AG10803 (cell line): Measurements from ENCODE around the gene SPATA31D3.

Source experiments
- DNase-seq: peaks from one replicate; pipeline ENCODE4 v3.0.0; 2010; ENCODE audit warnings: low read depth
- H3K4me3 ChIP-seq: 2 replicates; pipeline ENCODE4 v1.5.1; 2011; ENCODE audit warnings: mild to moderate bottlenecking, low read length, control low read depth
- TF ChIP-seq, protein P1 (sequence below): conservative IDR thresholded peaks from 2 replicates; pipeline ENCODE4 v1.5.1; 2011; ENCODE audit warnings: mild to moderate bottlenecking, low read length, control low read depth, inconsistent platforms

The SPATA31D3 gene

GRCh38 chr9:81964218-81965171 is 21.2 kb downstream of the SPATA31D3 start:
- H3K4me3 ChIP-seq: no peak overlapping the region
- TF ChIP-seq, protein P1, sequence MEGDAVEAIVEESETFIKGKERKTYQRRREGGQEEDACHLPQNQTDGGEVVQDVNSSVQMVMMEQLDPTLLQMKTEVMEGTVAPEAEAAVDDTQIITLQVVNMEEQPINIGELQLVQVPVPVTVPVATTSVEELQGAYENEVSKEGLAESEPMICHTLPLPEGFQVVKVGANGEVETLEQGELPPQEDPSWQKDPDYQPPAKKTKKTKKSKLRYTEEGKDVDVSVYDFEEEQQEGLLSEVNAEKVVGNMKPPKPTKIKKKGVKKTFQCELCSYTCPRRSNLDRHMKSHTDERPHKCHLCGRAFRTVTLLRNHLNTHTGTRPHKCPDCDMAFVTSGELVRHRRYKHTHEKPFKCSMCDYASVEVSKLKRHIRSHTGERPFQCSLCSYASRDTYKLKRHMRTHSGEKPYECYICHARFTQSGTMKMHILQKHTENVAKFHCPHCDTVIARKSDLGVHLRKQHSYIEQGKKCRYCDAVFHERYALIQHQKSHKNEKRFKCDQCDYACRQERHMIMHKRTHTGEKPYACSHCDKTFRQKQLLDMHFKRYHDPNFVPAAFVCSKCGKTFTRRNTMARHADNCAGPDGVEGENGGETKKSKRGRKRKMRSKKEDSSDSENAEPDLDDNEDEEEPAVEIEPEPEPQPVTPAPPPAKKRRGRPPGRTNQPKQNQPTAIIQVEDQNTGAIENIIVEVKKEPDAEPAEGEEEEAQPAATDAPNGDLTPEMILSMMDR: no peak
- DNase-seq: peak; percentile 87

DNA sequence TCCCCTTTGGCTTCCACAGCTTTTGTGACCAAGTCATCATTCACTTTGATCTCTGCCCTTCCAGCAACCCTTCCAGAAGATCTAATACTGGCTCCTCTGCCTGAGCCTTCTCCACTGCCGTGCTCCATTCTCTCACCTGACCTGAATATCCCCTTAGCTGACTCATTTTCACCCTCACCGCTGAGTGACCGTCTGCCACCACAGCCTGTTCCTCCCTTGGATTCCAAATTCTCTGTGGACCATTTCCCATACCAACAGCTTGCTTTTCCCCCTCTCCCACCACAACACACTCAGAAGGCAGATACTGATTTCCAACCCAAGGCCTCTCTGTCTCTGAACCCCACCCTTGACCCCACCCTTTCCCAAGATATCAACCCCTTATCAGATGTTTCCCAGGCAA is 24.7 kb downstream of the SPATA31D3 start:
- no peak for DNase-seq
- TF ChIP-seq, protein P1: no peak
- no peak overlapping the region for H3K4me3 ChIP-seq

GRCh38 chr9:81969971-81970370 is 26.7 kb downstream of the SPATA31D3 start:
- TF ChIP-seq, protein P1: no peak
- peak; percentile 20 for DNase-seq
- H3K4me3 ChIP-seq: no peak overlapping the region

DNA sequence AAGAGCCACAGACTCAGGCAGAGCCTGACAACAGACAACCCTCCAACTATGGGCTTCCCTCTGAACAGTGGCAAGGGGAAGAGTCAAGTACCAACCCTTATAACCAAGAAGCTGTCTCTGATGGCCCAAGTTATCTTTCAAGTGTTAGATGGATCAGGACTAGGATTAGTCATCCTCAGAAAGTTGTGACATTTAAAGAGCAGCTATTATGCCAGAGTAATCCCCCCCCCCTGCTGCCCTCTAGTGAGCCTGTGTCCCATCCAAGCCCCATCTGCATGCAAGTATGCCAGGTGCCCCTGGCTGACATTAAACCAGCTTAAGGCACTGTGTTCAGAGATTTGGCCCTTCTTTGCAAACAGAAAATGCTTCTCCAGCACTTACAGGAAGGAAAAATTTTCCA is 28.4 kb downstream of the SPATA31D3 start:
- TF ChIP-seq, protein P1: no peak
- no peak overlapping the region for H3K4me3 ChIP-seq
- DNase-seq: no peak

- TF ChIP-seq, protein P1: no peak
- no peak for DNase-seq
- H3K4me3 ChIP-seq: no peak overlapping the region
These were observed 31.5 kb downstream of the SPATA31D3 start for GRCh38 chr9:81974764-81975163.

GRCh38 chr9:81976351-81976750 is 33.1 kb downstream of the SPATA31D3 start:
- no peak for DNase-seq
- TF ChIP-seq, protein P1: no peak

DNA sequence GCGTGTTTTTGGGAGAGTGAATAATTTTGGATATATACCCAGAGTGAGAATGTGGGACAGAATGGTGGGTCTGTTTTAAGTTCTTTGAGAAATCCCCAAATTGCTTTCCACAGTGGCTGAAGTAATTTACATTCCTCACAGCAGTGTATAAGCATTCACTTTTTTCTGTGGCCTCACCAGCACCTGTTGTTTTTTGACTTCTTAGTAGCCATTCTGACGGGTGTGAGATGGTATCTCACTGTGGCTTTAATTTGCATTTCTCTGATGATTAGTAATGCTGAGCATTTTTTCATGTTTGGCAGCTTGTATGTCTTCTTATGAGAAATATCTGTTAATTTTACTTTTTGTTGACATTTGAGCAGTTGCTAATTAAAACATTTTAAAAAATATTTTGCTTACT is 35.9 kb downstream of the SPATA31D3 start:
- DNase-seq: no peak
- H3K4me3 ChIP-seq: no peak overlapping the region
- TF ChIP-seq, protein P1: no peak

More at GRCh38 chr9:81976351-81976750, 33.1 kb downstream of the SPATA31D3 start:
- no peak overlapping the region for H3K4me3 ChIP-seq
